ENCODE results near the gene POLR3G.

Gene POLR3G

GRCh38 chr5:90533794-90534193 is 59.1 kb downstream of the POLR3G start:
- no peak overlapping the region for H3K27ac ChIP-seq (ENCODE audit: low read depth, low read length)
- no peak overlapping the region for H3K4me3 ChIP-seq (ENCODE audit: low read depth, low read length)
- no peak overlapping the region for H3K9ac ChIP-seq (ENCODE audit: low read depth, low read length)
- no peaks in the 10 kb centered on the region for H3K36me3 ChIP-seq (ENCODE audit: control insufficient read depth, insufficient read depth, low read length)
- peaks cover 20% of the 10 kb centered on the region for H3K4me1 ChIP-seq (ENCODE audit: control insufficient read depth, insufficient read depth, low read length)
- no peaks in the 10 kb centered on the region for H3K9me3 ChIP-seq (ENCODE audit: control insufficient read depth, insufficient read depth, low read length)
- H3K27me3 ChIP-seq (ENCODE audit: control insufficient read depth, insufficient read depth, low read length) = no peaks in the 10 kb centered on the region

GRCh38 chr5:90534922-90535321 is 60.3 kb downstream of the POLR3G start:
- H3K36me3 ChIP-seq (ENCODE audit: control insufficient read depth, insufficient read depth, low read length) = no peaks in the 10 kb centered on the region
- H3K9me3 ChIP-seq (ENCODE audit: control insufficient read depth, insufficient read depth, low read length) = no peaks in the 10 kb centered on the region
- H3K4me3 ChIP-seq (ENCODE audit: low read depth, low read length) = no peak overlapping the region
- H3K9ac ChIP-seq (ENCODE audit: low read depth, low read length) = no peak overlapping the region
- peaks cover 20% of the 10 kb centered on the region for H3K4me1 ChIP-seq (ENCODE audit: control insufficient read depth, insufficient read depth, low read length)
- H3K27ac ChIP-seq (ENCODE audit: low read depth, low read length) = no peak overlapping the region
- no peaks in the 10 kb centered on the region for H3K27me3 ChIP-seq (ENCODE audit: control insufficient read depth, insufficient read depth, low read length)

- Histone ChIP-seq H3K9ac (ENCODE audit: low read depth, low read length) (no peak overlapping the region; the same call in 1 of the 2 replicates), H3K4me1 (ENCODE audit: control insufficient read depth, insufficient read depth, low read length) (peaks cover 34% of the 10 kb centered on the region), H3K4me3 (ENCODE audit: low read depth, low read length) (peak overlapping the region; percentile 14; the same call in 1 of the 2 replicates), H3K27ac (ENCODE audit: low read depth, low read length) (peak overlapping the region; percentile 85), H3K27me3 (ENCODE audit: control insufficient read depth, insufficient read depth, low read length) (no peaks in the 10 kb centered on the region), H3K36me3 (ENCODE audit: control insufficient read depth, insufficient read depth, low read length) (no peaks in the 10 kb centered on the region), H3K9me3 (ENCODE audit: control insufficient read depth, insufficient read depth, low read length) (no peaks in the 10 kb centered on the region)
Observed at GRCh38 chr5:90542827-90543519, 68.3 kb downstream of the POLR3G start.

GRCh38 chr5:90545511-90545910 is 70.8 kb downstream of the POLR3G start:
- Histone ChIP-seq H3K36me3 (ENCODE audit: control insufficient read depth, insufficient read depth, low read length) (no peaks in the 10 kb centered on the region), H3K9ac (ENCODE audit: low read depth, low read length) (no peak overlapping the region), H3K27me3 (ENCODE audit: control insufficient read depth, insufficient read depth, low read length) (no peaks in the 10 kb centered on the region), H3K4me1 (ENCODE audit: control insufficient read depth, insufficient read depth, low read length) (peaks cover 41% of the 10 kb centered on the region), H3K9me3 (ENCODE audit: control insufficient read depth, insufficient read depth, low read length) (no peaks in the 10 kb centered on the region), H3K27ac (ENCODE audit: low read depth, low read length) (no peak overlapping the region), H3K4me3 (ENCODE audit: low read depth, low read length) (no peak overlapping the region)

- H3K4me3 ChIP-seq (ENCODE audit: low read depth, low read length) = no peak overlapping the region
- no peak overlapping the region for H3K9ac ChIP-seq (ENCODE audit: low read depth, low read length)
- peaks cover 41% of the 10 kb centered on the region for H3K4me1 ChIP-seq (ENCODE audit: control insufficient read depth, insufficient read depth, low read length)
- no peak overlapping the region for H3K27ac ChIP-seq (ENCODE audit: low read depth, low read length)
- H3K27me3 ChIP-seq (ENCODE audit: control insufficient read depth, insufficient read depth, low read length) = no peaks in the 10 kb centered on the region
- no peaks in the 10 kb centered on the region for H3K9me3 ChIP-seq (ENCODE audit: control insufficient read depth, insufficient read depth, low read length)
- H3K36me3 ChIP-seq (ENCODE audit: control insufficient read depth, insufficient read depth, low read length) = no peaks in the 10 kb centered on the region
Observed at GRCh38 chr5:90546216-90546837, 71.7 kb downstream of the POLR3G start.

- no peaks in the 10 kb centered on the region for H3K9me3 ChIP-seq (ENCODE audit: control insufficient read depth, insufficient read depth, low read length)
- no peak overlapping the region for H3K27ac ChIP-seq (ENCODE audit: low read depth, low read length)
- peaks cover 41% of the 10 kb centered on the region for H3K4me1 ChIP-seq (ENCODE audit: control insufficient read depth, insufficient read depth, low read length)
- no peaks in the 10 kb centered on the region for H3K36me3 ChIP-seq (ENCODE audit: control insufficient read depth, insufficient read depth, low read length)
- H3K4me3 ChIP-seq (ENCODE audit: low read depth, low read length) = no peak overlapping the region
- H3K9ac ChIP-seq (ENCODE audit: low read depth, low read length) = no peak overlapping the region
- H3K27me3 ChIP-seq (ENCODE audit: control insufficient read depth, insufficient read depth, low read length) = no peaks in the 10 kb centered on the region
Observed at GRCh38 chr5:90547072-90547536, 72.4 kb downstream of the POLR3G start.

- Histone ChIP-seq H3K4me1 (ENCODE audit: control insufficient read depth, insufficient read depth, low read length) (peaks cover 34% of the 10 kb centered on the region), H3K4me3 (ENCODE audit: low read depth, low read length) (no peak overlapping the region), H3K27ac (ENCODE audit: low read depth, low read length) (no peak overlapping the region), H3K9me3 (ENCODE audit: control insufficient read depth, insufficient read depth, low read length) (no peaks in the 10 kb centered on the region), H3K36me3 (ENCODE audit: control insufficient read depth, insufficient read depth, low read length) (no peaks in the 10 kb centered on the region), H3K27me3 (ENCODE audit: control insufficient read depth, insufficient read depth, low read length) (no peaks in the 10 kb centered on the region), H3K9ac (ENCODE audit: low read depth, low read length) (no peak overlapping the region)
Observed at GRCh38 chr5:90548069-90548593, 73.5 kb downstream of the POLR3G start.

GRCh38 chr5:90549223-90549622 is 74.6 kb downstream of the POLR3G start:
- H3K36me3 ChIP-seq (ENCODE audit: control insufficient read depth, insufficient read depth, low read length) = no peaks in the 10 kb centered on the region
- H3K27me3 ChIP-seq (ENCODE audit: control insufficient read depth, insufficient read depth, low read length) = no peaks in the 10 kb centered on the region
- H3K9ac ChIP-seq (ENCODE audit: low read depth, low read length) = no peak overlapping the region
- H3K27ac ChIP-seq (ENCODE audit: low read depth, low read length) = no peak overlapping the region
- no peak overlapping the region for H3K4me3 ChIP-seq (ENCODE audit: low read depth, low read length)
- H3K9me3 ChIP-seq (ENCODE audit: control insufficient read depth, insufficient read depth, low read length) = no peaks in the 10 kb centered on the region
- peaks cover 36% of the 10 kb centered on the region for H3K4me1 ChIP-seq (ENCODE audit: control insufficient read depth, insufficient read depth, low read length)

- H3K36me3 ChIP-seq (ENCODE audit: control insufficient read depth, insufficient read depth, low read length) = no peaks in the 10 kb centered on the region
- H3K9me3 ChIP-seq (ENCODE audit: control insufficient read depth, insufficient read depth, low read length) = no peaks in the 10 kb centered on the region
- H3K9ac ChIP-seq (ENCODE audit: low read depth, low read length) = no peak overlapping the region
- H3K4me1 ChIP-seq (ENCODE audit: control insufficient read depth, insufficient read depth, low read length) = peaks cover 41% of the 10 kb centered on the region
- no peak overlapping the region for H3K4me3 ChIP-seq (ENCODE audit: low read depth, low read length)
- no peaks in the 10 kb centered on the region for H3K27me3 ChIP-seq (ENCODE audit: control insufficient read depth, insufficient read depth, low read length)
- no peak overlapping the region for H3K27ac ChIP-seq (ENCODE audit: low read depth, low read length)
Observed at GRCh38 chr5:90549729-90550275, 75.1 kb downstream of the POLR3G start.

- Histone ChIP-seq H3K4me3 (ENCODE audit: low read depth, low read length) (no peak overlapping the region), H3K9me3 (ENCODE audit: control insufficient read depth, insufficient read depth, low read length) (no peaks in the 10 kb centered on the region), H3K27me3 (ENCODE audit: control insufficient read depth, insufficient read depth, low read length) (no peaks in the 10 kb centered on the region), H3K27ac (ENCODE audit: low read depth, low read length) (no peak overlapping the region), H3K4me1 (ENCODE audit: control insufficient read depth, insufficient read depth, low read length) (peaks cover 53% of the 10 kb centered on the region), H3K36me3 (ENCODE audit: control insufficient read depth, insufficient read depth, low read length) (no peaks in the 10 kb centered on the region), H3K9ac (ENCODE audit: low read depth, low read length) (no peak overlapping the region)
Observed at GRCh38 chr5:90550963-90551362, 76.3 kb downstream of the POLR3G start.

GRCh38 chr5:90551376-90551775 is 76.7 kb downstream of the POLR3G start:
- H3K27ac ChIP-seq (ENCODE audit: low read depth, low read length) = no peak overlapping the region
- no peaks in the 10 kb centered on the region for H3K9me3 ChIP-seq (ENCODE audit: control insufficient read depth, insufficient read depth, low read length)
- H3K36me3 ChIP-seq (ENCODE audit: control insufficient read depth, insufficient read depth, low read length) = no peaks in the 10 kb centered on the region
- no peak overlapping the region for H3K9ac ChIP-seq (ENCODE audit: low read depth, low read length)
- H3K4me1 ChIP-seq (ENCODE audit: control insufficient read depth, insufficient read depth, low read length) = peaks cover 54% of the 10 kb centered on the region
- no peaks in the 10 kb centered on the region for H3K27me3 ChIP-seq (ENCODE audit: control insufficient read depth, insufficient read depth, low read length)
- no peak overlapping the region for H3K4me3 ChIP-seq (ENCODE audit: low read depth, low read length)
